Measurements from ENCODE around the gene USE1. TPM values are rescaled to one million over a fixed set of nuclear protein-coding genes. Genes with fewer than 3 reads are reported as not detected.

The USE1 gene
- total and polyA plus RNA-seq, 2 of the 4 experiments (the other 2 are of a cell fraction) = 17.2 to 24.2 TPM

GRCh38 chr19:17194608-17195007, 20.5 kb upstream of the USE1 start:
- Histone ChIP-seq H4K5ac (ENCODE audit: low read depth, low read length) (no peak overlapping the region), H2BK20ac (ENCODE audit: low read depth, low read length) (no peak overlapping the region), H2BK120ac (ENCODE audit: low read depth, low read length) (no peak overlapping the region), H3K4ac (ENCODE audit: low read depth, low read length) (no peak overlapping the region), H3K9me1 (ENCODE audit: insufficient read depth, low read length) (no peaks in the 10 kb centered on the region), H3K4me2 (ENCODE audit: low read depth, low read length) (no peak overlapping the region), H2AFZ (replicated peaks; ENCODE audit: low read length, poor library complexity) (no peak overlapping the region), H2BK5ac (ENCODE audit: low read depth, low read length, poor library complexity, severe bottlenecking) (no peak overlapping the region), H2AK9ac (replicated peaks; ENCODE audit: low read depth, low read length, poor library complexity) (no peak overlapping the region), H3K56ac (ENCODE audit: extremely low read depth, insufficient read depth, low read length) (no peak overlapping the region), H3K23ac (ENCODE audit: low read depth, low read length) (no peak overlapping the region), H4K20me1 (ENCODE audit: insufficient read depth, low read length) (no peaks in the 10 kb centered on the region), H3K4me1 (ENCODE audit: control insufficient read depth, insufficient read depth, low read length) (no peaks in the 10 kb centered on the region), H3K79me1 (ENCODE audit: low read depth in 1 of 2, low read length in 2 of 2) (peaks cover 3 to 20% of the 10 kb centered on the region in 2 experiments; a peak in 3 of 4 replicates), H3K27ac (ENCODE audit: insufficient read depth, low read length) (no peak overlapping the region), H2BK15ac (ENCODE audit: low read depth, low read length) (no peak overlapping the region), H4K8ac (ENCODE audit: low read depth in 2 of 2, low read length in 2 of 2) (no peak overlapping the region), H3K9me3 (ENCODE audit: control insufficient read depth, insufficient read depth, low read length) (no peaks in the 10 kb centered on the region), H3K9ac (ENCODE audit: low read depth, low read length) (no peak overlapping the region), H4K91ac (ENCODE audit: insufficient read depth, low read depth, low read length) (no peak overlapping the region), H2AK5ac (ENCODE audit: low read depth, low read length) (no peak overlapping the region), H3K18ac (ENCODE audit: low read depth, low read length) (no peak overlapping the region), H3K14ac (replicated peaks; ENCODE audit: low read depth, low read length) (no peak overlapping the region), H3K4me3 (ENCODE audit: insufficient read depth, low read depth, low read length) (no peak overlapping the region), H3K27me3 (ENCODE audit: control insufficient read depth, insufficient read depth, low read length) (no peaks in the 10 kb centered on the region), H3K36me3 (ENCODE audit: control insufficient read depth, insufficient read depth, low read length) (peaks cover 76% of the 10 kb centered on the region)
- dilution Hi-C loops (cut with HindIII; ENCODE audit: low sequenced_read_pairs, unreplicated experiment) = no loop called here
- DNase-seq (no peak), ATAC-seq (ENCODE audit: low read depth) (no peak)
- intact Hi-C loops (cut with micrococcal nuclease) = no loop called here
- in situ Hi-C loops (cut with MboI; ENCODE audit: low sequenced_read_pairs) = no loop called here
- BruUV-seq (replicated peaks) = no TSS peak
- no peak for TF ChIP-seq ELK1 (IDR thresholded peaks at IDR 0.05; ENCODE audit: borderline replicate concordance, low read depth, low read length)
- no peak for TF ChIP-seq MAFK (IDR thresholded peaks at IDR 0.05; ENCODE audit: low read depth, low read length)
- no peak for TF ChIP-seq RAD21 (IDR thresholded peaks at IDR 0.05; ENCODE audit: low read length)
- TF ChIP-seq POLR2A (IDR thresholded peaks at IDR 0.05; ENCODE audit: low read depth, low read length) = no peak
- TF ChIP-seq MXI1 (IDR thresholded peaks at IDR 0.05; ENCODE audit: borderline replicate concordance, low read depth, low read length) = no peak
- TF ChIP-seq RCOR1 (IDR thresholded peaks at IDR 0.05; ENCODE audit: insufficient replicate concordance, low read length) = no peak
- no peak for TF ChIP-seq CHD1 (IDR thresholded peaks at IDR 0.05; ENCODE audit: low read depth, low read length)
- TF ChIP-seq SMC3 (IDR thresholded peaks at IDR 0.05; ENCODE audit: low read depth, low read length) = no peak
- TF ChIP-seq BHLHE40 (IDR thresholded peaks at IDR 0.05; ENCODE audit: low read depth, low read length) = no peak
- no peak for TF ChIP-seq CTCF (conservative IDR thresholded peaks at IDR 0.05; ENCODE audit: low read depth, low read length)
- no peak for TF ChIP-seq USF2 (IDR thresholded peaks at IDR 0.05; ENCODE audit: low read depth, low read length)
- no peak for TF ChIP-seq RFX5 (IDR thresholded peaks at IDR 0.05; ENCODE audit: low read depth, low read length)
- no peak for TF ChIP-seq FOS (IDR thresholded peaks at IDR 0.05; ENCODE audit: low read depth, low read length)
- no peak for TF ChIP-seq NFE2L2 (IDR thresholded peaks at IDR 0.05; ENCODE audit: low read depth, low read length)
- TF ChIP-seq MAZ (IDR thresholded peaks at IDR 0.05; ENCODE audit: borderline replicate concordance, low read depth, low read length) = no peak
- TF ChIP-seq CEBPB (IDR thresholded peaks at IDR 0.05; ENCODE audit: low read depth, low read length) = no peak
- WGBS, 2 experiments (ENCODE audit: extremely low coverage in 2 of 2, insufficient read length in 1 of 2) = 96% methylated on average over 4 of the region's 16 CpGs; no CpG with 5 or more reads in 1 of the 2 experiments
- CTCF ChIA-PET = interaction anchor here (0.5 kb wide), 1 partner anchor 10 kb away, joined by 3 read pairs; no protein-coding TSS in a partner anchor
- POLR2A ChIA-PET (ENCODE audit: unreplicated experiment) = no interaction called here

All from IMR-90 (cell line).